ENCODE results near the gene TCIRG1.
"Not testable (repeated sequence)": the region's sequence is repeated elsewhere in the genome, so short reads cannot be mapped to it uniquely, and the experiment has no call there.

Gene TCIRG1

DNA sequence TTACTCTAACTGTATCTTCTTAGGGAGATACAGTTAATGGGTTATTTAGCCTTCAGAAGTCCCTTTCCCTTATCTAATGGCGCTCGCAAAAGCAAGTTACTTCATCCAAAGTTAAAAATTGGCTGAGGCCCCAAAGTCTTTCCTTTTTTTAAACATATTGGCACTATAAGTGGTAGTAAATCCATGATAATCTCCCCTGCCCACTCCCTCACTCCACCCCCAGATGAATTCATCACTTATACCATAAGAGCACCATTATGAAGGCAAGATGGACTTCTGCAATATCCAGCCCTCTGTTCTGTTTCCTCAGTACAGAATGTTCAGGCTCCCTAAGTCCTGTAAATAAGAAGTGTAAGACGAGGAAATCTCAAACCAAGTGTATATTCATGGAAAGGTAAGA lies 44.7 kb downstream of the TCIRG1 start:
- no peak for DNase-seq (ENCODE audit: low read depth)

DNA sequence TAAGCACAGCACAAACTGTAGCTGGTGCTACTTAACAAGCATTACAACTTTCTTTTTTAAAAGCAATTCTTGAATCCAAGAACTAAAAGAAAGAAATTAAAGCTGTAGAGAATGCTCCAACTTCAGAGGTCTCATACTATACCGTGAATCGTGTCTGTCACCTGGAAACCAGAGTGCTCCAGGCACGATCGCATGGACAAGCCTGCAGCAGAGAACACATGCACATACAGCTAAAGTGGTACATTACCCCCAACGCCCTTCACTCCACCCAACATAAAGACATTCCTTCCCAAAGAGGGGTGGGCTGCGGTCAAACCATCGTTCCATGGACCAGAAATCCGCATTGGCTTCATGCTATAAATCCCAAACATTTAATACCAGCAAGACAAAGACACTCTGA lies 50.9 kb downstream of the TCIRG1 start:
- no peak for DNase-seq (ENCODE audit: low read depth)

DNA sequence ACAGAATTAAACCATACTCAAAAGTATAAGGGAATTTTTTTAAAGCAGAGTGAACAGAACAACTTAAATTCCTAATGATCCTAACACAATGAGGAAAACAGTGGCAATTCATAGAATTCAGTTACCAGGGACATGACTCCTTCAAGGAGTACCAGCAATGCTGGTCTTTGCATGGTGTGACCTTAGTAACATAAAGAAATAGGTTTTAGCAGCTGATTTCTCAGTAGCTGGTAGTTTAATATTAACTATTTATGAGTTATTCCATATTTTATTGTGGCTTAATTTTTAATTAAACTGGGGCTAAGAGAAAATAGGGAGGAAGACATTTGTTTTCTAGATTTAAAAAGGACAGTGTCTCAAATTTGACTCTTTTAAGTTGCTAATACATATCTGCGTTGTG lies 51.5 kb downstream of the TCIRG1 start:
- no peak for DNase-seq (ENCODE audit: low read depth)

DNA sequence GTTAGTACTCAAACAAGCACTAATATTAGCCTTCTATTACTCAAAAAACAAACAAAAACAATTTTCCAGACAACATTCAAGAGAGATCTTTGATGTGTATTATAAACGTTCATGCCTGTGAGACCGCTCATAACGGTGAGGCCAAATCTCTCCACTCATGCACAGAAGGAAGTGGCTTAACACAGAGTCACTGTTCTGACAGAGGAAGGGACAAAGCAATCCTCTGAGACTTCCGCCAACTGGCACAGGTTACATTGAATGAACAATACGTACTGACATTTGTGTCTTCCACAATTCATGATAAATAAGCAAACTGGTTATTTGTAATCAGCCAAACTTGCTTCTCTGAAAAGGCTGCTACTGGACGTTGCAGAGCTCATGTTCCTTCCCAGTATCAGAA lies 51.9 kb downstream of the TCIRG1 start:
- DNase-seq (ENCODE audit: low read depth): no peak

DNA sequence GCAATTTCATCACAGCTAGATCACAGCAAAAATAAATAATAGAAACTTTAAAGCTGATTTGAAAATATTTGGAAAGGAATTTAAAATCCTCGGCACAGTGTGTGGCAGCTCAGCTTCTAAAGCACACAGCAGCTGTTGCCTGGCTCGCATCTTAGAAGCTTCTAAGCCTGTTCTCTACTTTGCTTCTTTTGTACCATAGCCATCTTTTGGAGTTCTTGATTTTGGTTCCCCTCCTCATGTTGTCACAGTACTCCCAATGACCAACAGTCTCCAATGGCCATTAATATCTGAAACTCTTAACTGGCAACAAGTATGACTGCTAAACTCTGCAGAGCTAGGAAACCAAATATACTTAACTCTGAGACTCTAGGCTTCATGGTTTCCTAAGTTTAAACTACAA lies 53.6 kb downstream of the TCIRG1 start:
- DNase-seq (ENCODE audit: low read depth): no peak

DNA sequence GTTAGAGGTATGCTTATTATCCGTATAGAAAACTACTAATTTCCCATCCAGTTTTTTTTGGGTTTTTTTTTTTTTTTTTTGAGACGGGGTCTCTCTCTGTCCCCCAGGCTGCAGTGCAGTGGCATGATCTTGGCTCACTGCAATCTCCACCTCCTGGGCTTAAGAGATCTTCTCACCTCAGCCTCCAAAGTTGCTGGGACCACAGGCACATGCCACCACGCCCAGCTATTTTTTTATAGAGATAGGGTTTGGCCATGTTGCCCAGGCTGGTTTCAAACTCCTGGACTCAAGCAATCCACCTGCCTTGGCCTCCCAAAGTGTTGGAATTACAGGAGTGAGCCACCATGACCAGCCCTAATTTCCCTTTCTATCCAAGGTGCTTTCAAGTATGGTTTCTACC lies 54.1 kb downstream of the TCIRG1 start:
- DNase-seq (ENCODE audit: low read depth): not testable (repeated sequence)

DNA sequence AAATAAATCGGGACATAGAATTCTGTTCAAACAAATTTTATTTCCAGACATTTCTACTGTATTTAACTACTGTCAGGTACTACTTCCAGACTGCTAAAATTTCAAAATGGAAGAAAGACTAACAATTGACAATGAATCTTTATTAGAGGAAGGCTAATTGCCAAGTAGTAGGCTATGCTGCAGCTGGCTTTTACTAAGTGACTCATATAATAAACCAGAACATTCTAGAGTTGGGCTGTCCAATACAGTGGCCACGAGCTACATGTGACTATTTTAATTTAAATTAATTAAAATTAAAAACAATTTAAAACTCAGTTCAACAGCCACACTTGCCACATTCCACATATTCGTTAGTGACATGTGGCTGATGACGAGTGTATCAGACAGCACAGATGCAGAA lies 54.7 kb downstream of the TCIRG1 start:
- DNase-seq (ENCODE audit: low read depth): no peak

DNA sequence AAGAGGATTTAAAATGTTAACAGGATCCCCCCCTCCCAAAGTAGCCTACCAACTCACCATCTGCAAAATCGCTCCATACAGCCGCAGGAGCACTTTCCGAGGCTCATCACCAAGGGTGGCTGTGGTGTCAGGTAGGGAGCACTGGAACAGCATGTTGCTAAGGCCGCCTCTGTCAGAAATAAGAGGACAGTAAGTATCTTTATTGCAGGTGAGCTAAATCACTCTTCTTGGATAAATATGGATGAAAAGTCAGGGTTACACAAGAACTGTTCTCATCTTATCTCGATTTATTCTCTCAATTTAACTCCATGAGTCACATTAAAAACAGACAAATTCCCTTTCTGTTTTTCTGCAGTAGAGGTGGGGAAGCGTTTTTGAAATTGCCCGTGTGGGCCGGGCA lies 58.1 kb downstream of the TCIRG1 start:
- no peak for DNase-seq (ENCODE audit: low read depth)

DNA sequence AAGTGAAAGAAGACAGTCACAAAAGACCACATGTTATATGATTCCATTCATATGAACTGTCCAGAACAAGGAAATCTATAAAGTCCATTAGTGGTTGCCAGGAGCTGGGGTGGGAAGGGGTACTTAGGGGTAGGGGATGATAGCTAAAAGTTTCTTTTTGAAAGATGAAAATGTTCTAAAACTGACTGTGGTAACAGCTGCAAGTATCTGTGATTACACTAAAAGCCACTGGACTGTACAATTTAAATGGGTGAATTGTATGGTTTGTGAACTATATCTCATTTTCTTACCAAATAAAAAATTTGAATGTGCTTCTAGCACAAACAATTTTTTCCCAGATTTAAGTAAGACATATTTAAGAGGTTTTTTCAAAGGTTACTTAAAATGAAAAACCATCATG lies 60.2 kb downstream of the TCIRG1 start:
- DNase-seq (ENCODE audit: low read depth): no peak

DNA sequence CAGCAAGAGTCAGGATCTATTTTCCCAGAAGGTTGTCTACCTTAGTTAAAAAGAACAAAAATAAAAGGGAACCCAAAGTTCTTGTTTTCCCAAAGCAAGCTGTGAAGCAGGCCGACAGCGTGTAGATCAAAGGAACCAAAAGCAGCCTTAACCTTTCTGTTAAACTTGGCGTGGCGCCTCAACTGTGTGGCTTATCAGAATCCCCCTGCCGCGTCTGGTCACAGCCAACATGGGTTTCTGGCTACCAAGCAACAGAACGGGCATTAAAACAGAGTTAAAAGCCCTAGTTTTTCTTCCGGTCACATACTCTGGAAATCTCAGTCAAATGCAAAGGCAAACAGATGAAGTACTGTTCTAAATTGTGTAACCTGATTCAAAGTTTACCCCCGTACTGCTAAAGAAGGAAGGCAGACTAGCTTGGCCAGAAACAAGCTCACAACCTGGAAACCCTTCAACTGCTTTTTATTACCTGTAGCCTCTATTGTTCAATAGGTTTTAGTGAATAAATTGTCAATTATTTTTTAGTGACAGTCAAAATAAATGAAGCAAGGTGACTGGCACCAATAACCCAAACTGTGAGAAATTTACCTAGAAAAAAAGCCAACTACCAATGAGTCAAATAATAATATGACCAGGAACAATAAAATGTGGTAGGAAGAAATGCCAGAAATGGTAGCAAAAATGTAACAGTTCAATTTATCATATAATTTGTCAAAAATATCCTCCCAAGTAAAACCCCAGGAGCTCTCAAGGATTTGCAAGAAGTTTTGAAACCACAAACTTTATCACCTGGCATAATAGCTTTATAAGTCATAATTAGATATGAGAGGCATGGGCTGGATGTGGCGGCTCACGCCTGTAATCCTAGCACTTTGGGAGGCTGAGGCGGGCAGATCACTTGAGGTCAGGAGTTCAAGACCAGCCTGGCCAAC lies 60.9 kb downstream of the TCIRG1 start:
- DNase-seq (ENCODE audit: low read depth): no peak

Measured in activated gamma-delta T cell treated with anti-CD3 and anti-CD28 coated beads, Interleukin-2, amount 50 U/mL, for 16 hours (primary cell).